HepG2 (cell line): ENCODE measurements around the gene UBB. TPM values are rescaled to one million over a fixed set of nuclear protein-coding genes. Genes with fewer than 3 reads are reported as not detected.
A peak's percentile ranks its signal among the peaks of the same experiment; 100 is the strongest.

Experiments
- AHR ChIP-seq: IDR thresholded peaks from 2 replicates; pipeline ENCODE4 v1.6.1; 2018; ENCODE audit warnings: missing genetic modification reagents, missing compliant biosample characterization
- ATF3 ChIP-seq: sonication (generic); formaldehyde crosslinking; IDR thresholded peaks from 2 replicates; pipeline ENCODE4 v1.4.0; 2020; ENCODE audit warnings: missing genetic modification reagents
- FOXA3 ChIP-seq: IDR thresholded peaks from 2 replicates; pipeline ENCODE4 v1.6.1; 2016; ENCODE audit warnings: missing genetic modification reagents, missing compliant biosample characterization
- GABPB1 ChIP-seq: IDR thresholded peaks from 2 replicates; pipeline ENCODE4 v1.6.1; 2016; ENCODE audit warnings: mild to moderate bottlenecking, missing genetic modification reagents, moderate library complexity, missing compliant biosample characterization
- HIVEP1 ChIP-seq: sonication (generic); formaldehyde crosslinking; IDR thresholded peaks from 2 replicates; pipeline ENCODE4 v1.4.0; 2020; ENCODE audit warnings: mild to moderate bottlenecking, missing genetic modification reagents
- KDM4B ChIP-seq: sonication (generic); formaldehyde crosslinking; IDR thresholded peaks from 2 replicates; pipeline ENCODE4 v1.4.0; 2020; ENCODE audit warnings: missing genetic modification reagents
- MAZ ChIP-seq, 2 experiments: sonication (generic) in 1 of 2; formaldehyde crosslinking in 1 of 2; IDR thresholded peaks; 2 replicates each; pipeline versions ENCODE4 v1.5.0 to v1.6.1; 2012 to 2020; ENCODE audit warnings: low read depth in 2 of 2, mild to moderate bottlenecking in 2 of 2, borderline replicate concordance in 1 of 2, improper control_type of control experiment in 1 of 2, low read length in 1 of 2, missing genetic modification reagents in 1 of 2, moderate library complexity in 1 of 2
- MBD4 ChIP-seq: IDR thresholded peaks from 2 replicates; pipeline ENCODE4 v1.6.1; 2012; ENCODE audit warnings: low read length, inconsistent platforms, borderline replicate concordance
- ONECUT2 ChIP-seq: sonication (generic); formaldehyde crosslinking; IDR thresholded peaks from 2 replicates; pipeline ENCODE4 v1.4.0; 2020; ENCODE audit warnings: missing genetic modification reagents
- RAD51 ChIP-seq: fragments of 450-650 bp; IDR thresholded peaks from 2 replicates; pipeline ENCODE4 v1.6.1; 2016; ENCODE audit warnings: borderline replicate concordance
- SIX4 ChIP-seq: sonication (generic); formaldehyde crosslinking; IDR thresholded peaks from 2 replicates; pipeline ENCODE4 v1.4.0; 2020; ENCODE audit warnings: missing genetic modification reagents
- SP1 ChIP-seq, 2 experiments: fragments of 450-650 bp in 1 of 2; sonication (generic) in 1 of 2; formaldehyde crosslinking in 1 of 2; IDR thresholded peaks; 2 replicates each; pipeline versions ENCODE4 v1.4.0 to v1.6.1; 2016 to 2020; ENCODE audit warnings: missing genetic modification reagents in 1 of 2
- SPEN ChIP-seq: sonication (generic); formaldehyde crosslinking; IDR thresholded peaks from 2 replicates; pipeline ENCODE4 v1.5.1; 2020; ENCODE audit warnings: low read depth, mild to moderate bottlenecking, missing genetic modification reagents
- TEAD3 ChIP-seq: optimal IDR thresholded peaks from 2 replicates; pipeline ENCODE3; 2016; ENCODE audit warnings: borderline replicate concordance
- TFDP1 ChIP-seq: IDR thresholded peaks from 2 replicates; pipeline ENCODE4 v1.6.1; 2016; ENCODE audit warnings: missing compliant biosample characterization, missing genetic modification reagents, borderline replicate concordance
- ZBTB20 ChIP-seq: sonication (generic); formaldehyde crosslinking; IDR thresholded peaks from 2 replicates; pipeline ENCODE4 v1.8.1; 2023; ENCODE audit warnings: missing genetic modification reagents, low read depth, mild to moderate bottlenecking, borderline replicate concordance
- ZBTB21 ChIP-seq: sonication (generic); formaldehyde crosslinking; IDR thresholded peaks from 2 replicates; pipeline ENCODE4 v1.4.0; 2020; ENCODE audit warnings: missing genetic modification reagents
- ZKSCAN8 ChIP-seq: IDR thresholded peaks from 2 replicates; pipeline ENCODE4 v1.6.1; 2016; ENCODE audit warnings: borderline replicate concordance, missing genetic modification reagents, missing compliant biosample characterization
- ZMYM4 ChIP-seq: sonication (generic); formaldehyde crosslinking; IDR thresholded peaks from 2 replicates; pipeline ENCODE4 v1.8.1; 2023; ENCODE audit warnings: mild to moderate bottlenecking, missing genetic modification reagents
- ZNF143 ChIP-seq: sonication (generic); formaldehyde crosslinking; IDR thresholded peaks from 2 replicates; pipeline ENCODE4 v1.4.0; 2020; ENCODE audit warnings: missing genetic modification reagents
- ZNF563 ChIP-seq: sonication (generic); formaldehyde crosslinking; IDR thresholded peaks from 2 replicates; pipeline ENCODE4 v1.8.0; 2022; ENCODE audit warnings: mild to moderate bottlenecking, moderate library complexity, missing genetic modification reagents
- polyA plus RNA-seq, 8 experiments: library from polyadenylated mRNA; depleted of rRNA in 3 of 8; stranded (reverse) in 7 of 8; unstranded in 1 of 8; fragments of >200 nt; fragmentation: Illumina TruSeq in 4 of 8; extraction: Trizol in 4 of 8; gene quantifications; 2 replicates each; pipeline versions ENCODE4 v1.2.1 to v1.2.3, GENCODE V29; 2011 to 2016; ENCODE audit warnings: low read depth in 4 of 8, missing spikeins in 1 of 8, mixed read lengths in 1 of 8; ENCODE audit not compliant: insufficient read depth in 1 of 8
- total RNA-seq, 5 experiments: library from RNA; depleted of rRNA; stranded (reverse); fragments of >200 nt; fragmentation: Illumina TruSeq; extraction: Trizol; gene quantifications; 2 replicates each; pipeline ENCODE4 v1.2.3, GENCODE V29; 2016; ENCODE audit warnings: low read depth in 1 of 5
- TF ChIP-seq, protein P1 (sequence below): sonication (generic); formaldehyde crosslinking; IDR thresholded peaks from 2 replicates; pipeline ENCODE4 v1.4.0; 2020; ENCODE audit warnings: mild to moderate bottlenecking, missing genetic modification reagents

Gene UBB
- total and polyA plus RNA-seq, 2 of the 13 experiments (the other 11 are each of a cell fraction or from before 2014, with no cell fraction given) = 1,130 to 2,066 TPM

- TF ChIP-seq ATF3 (no peak), ONECUT2 (CRISPR knock-in tag) (peak; percentile 98), SP1 (IDR thresholded peaks at IDR 0.05) (no peak), SP1 (CRISPR knock-in tag; IDR thresholded peaks at IDR 0.05) (peak; percentile 50), GABPB1 (CRISPR knock-in tag) (0 out of 2 replicates have a peak, but pooled peaks have one; percentile 1), SIX4 (CRISPR knock-in tag) (no peak), AHR (CRISPR knock-in tag) (0 out of 2 replicates have a peak, but pooled peaks have one; percentile 25), HIVEP1 (CRISPR knock-in tag) (0 out of 2 replicates have a peak, but pooled peaks have one; percentile 41), MBD4 (no peak), TEAD3 (CRISPR knock-in tag) (peak; percentile 23), SPEN (CRISPR knock-in tag) (0 out of 2 replicates have a peak, but pooled peaks have one; percentile 28), TFDP1 (peak; percentile 81; the same call in 1 of the 2 replicates), MAZ (IDR thresholded peaks at IDR 0.05; ENCODE audit: borderline replicate concordance, low read depth, low read length) (peak; percentile 67; the same call in 1 of the 2 replicates), MAZ (CRISPR knock-in tag; IDR thresholded peaks at IDR 0.05; ENCODE audit: low read depth) (peak; percentile 32; the same call in 1 of the 2 replicates), KDM4B (no peak), RAD51 (no peak), ZMYM4 (peak; percentile 14; the same call in 1 of the 2 replicates), ZKSCAN8 (no peak), FOXA3 (CRISPR knock-in tag) (peak; percentile 30; the same call in 1 of the 2 replicates), ZNF563 (CRISPR knock-in tag) (peak; percentile 0; the same call in 1 of the 2 replicates), ZBTB20 (no peak), ZNF143 (no peak), ZBTB21 (peak; percentile 19; the same call in 1 of the 2 replicates)
- TF ChIP-seq, protein P1, sequence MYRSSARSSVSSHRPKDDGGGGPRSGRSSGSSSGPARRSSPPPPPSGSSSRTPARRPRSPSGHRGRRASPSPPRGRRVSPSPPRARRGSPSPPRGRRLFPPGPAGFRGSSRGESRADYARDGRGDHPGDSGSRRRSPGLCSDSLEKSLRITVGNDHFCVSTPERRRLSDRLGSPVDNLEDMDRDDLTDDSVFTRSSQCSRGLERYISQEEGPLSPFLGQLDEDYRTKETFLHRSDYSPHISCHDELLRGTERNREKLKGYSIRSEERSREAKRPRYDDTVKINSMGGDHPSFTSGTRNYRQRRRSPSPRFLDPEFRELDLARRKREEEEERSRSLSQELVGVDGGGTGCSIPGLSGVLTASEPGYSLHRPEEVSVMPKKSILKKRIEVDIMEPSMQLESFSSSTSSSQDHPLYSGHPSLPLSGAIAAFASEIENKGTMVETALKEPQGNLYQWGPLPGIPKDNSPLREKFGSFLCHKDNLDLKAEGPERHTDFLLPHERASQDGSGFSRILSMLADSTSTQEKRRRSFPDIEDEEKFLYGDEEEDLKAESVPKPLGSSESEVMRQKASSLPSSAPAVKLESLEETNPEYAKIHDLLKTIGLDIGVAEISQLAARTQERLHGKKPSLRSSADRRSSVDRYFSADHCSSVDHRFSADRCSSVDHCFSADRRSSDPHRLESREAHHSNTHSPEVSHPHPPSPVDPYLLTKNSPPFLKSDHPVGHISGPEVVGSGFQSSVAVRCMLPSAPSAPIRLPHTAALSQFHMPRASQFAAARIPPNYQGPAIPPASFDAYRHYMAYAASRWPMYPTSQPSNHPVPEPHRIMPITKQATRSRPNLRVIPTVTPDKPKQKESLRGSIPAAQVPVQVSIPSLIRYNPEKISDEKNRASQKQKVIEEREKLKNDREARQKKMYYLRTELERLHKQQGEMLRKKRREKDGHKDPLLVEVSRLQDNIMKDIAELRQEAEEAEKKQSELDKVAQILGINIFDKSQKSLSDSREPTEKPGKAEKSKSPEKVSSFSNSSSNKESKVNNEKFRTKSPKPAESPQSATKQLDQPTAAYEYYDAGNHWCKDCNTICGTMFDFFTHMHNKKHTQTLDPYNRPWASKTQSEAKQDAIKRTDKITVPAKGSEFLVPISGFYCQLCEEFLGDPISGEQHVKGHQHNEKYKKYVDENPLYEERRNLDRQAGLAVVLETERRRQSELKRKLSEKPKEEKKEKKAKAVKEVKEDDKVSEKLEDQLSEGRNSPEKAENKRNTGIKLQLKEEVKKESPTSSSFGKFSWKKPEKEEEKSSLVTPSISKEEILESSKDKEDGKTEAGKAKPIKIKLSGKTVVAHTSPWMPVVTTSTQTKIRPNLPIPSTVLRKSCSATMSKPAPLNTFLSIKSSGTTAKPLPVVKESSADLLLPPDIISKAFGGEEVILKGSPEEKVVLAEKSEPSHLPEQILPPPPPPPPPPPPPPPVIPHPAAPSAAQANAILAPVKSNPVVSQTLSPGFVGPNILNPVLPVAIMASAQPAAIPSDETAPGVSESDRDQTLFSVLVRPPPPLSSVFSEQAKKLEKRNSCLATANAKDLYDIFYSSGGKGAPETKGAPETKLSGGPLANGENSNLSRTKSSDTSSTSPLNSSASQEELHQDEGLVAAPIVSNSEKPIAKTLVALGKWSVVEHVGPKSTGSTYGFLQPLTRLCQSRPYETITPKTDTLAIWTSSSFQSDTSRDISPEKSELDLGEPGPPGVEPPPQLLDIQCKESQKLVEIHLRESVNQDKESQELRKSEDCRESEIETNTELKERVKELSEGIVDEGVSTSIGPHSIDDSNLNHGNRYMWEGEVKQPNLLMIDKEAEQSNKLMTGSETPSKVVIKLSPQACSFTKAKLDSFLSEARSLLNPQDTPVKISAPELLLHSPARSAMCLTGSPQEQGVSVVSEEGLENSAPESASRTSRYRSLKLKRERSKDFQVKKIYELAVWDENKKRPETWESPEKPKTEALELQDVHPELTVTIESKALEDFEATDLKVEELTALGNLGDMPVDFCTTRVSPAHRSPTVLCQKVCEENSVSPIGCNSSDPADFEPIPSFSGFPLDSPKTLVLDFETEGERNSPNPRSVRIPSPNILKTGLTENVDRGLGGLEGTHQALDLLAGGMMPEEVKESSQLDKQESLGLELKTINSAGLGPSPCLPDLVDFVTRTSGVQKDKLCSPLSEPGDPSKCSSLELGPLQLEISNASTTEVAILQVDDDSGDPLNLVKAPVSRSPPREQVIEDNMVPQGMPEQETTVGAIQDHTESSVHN (CRISPR knock-in tag) = 0 out of 2 replicates have a peak, but pooled peaks have one; percentile 9
Observed at GRCh38 chr17:16352303-16352666, 28.6 kb upstream of the UBB start (continued).
